ENCODE measurements around the gene IL36A. TPM values are rescaled to one million over a fixed set of nuclear protein-coding genes. Genes with fewer than 3 reads are reported as not detected.

Gene IL36A
- polyA plus RNA-seq, 2 of the 4 experiments (the other 2 are of a cell fraction) = not detected

DNA sequence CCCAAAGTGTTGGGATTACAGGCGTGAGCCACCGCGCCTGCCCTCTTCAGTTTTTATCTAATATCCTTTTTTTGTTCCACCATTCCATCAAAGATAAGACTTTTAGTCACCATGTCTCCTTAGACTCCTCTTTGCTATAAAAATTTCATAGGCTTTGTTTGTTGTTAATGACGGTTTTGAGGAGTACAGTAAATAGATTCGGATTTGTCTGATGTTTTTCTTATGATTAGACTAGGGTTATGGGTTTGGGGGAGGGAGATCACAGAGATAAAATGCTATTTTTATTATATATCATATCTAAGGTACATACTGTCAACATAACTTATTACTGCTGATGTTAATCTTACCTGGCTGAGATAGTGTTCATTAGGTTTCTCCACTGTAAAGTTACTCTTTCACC is 41.2 kb downstream of the IL36A start:
- ChIA-PET POLR2A (no interaction called here), CTCF (no interaction called here)
- FAIRE-seq (no peak), ATAC-seq (no peak), DNase-seq (ENCODE audit: low read depth in 1 of 2, low spot score in 1 of 2) (no peak)
- Histone ChIP-seq H3K4me2 (no peak overlapping the region), H3K4me3 (no peak overlapping the region), H3K4me1 (no peaks in the 10 kb centered on the region), H3K9me3 (peaks cover 3% of the 10 kb centered on the region; the same call in 1 of the 3 replicates), H3K27ac (no peak overlapping the region)
- TF ChIP-seq GATA3 (IDR thresholded peaks at IDR 0.05; ENCODE audit: borderline replicate concordance) (no peak), NFE2L2 (conservative IDR thresholded peaks at IDR 0.05; ENCODE audit: low read length) (no peak), NPAS2 (CRISPR knock-in tag; IDR thresholded peaks at IDR 0.05; ENCODE audit: borderline replicate concordance) (no peak), RAD21 (conservative IDR thresholded peaks at IDR 0.05 in 1 of 2, IDR thresholded peaks at IDR 0.05 in 1 of 2) (no peak), RNF2 (IDR thresholded peaks at IDR 0.05; ENCODE audit: borderline replicate concordance, low read depth) (no peak), HEYL (CRISPR knock-in tag; IDR thresholded peaks at IDR 0.05) (no peak), RARB (CRISPR knock-in tag; IDR thresholded peaks at IDR 0.05) (no peak), CEBPB (IDR thresholded peaks at IDR 0.05) (no peak), MAX (IDR thresholded peaks at IDR 0.05) (no peak), ZC3H11A (IDR thresholded peaks at IDR 0.05) (no peak), ZSCAN20 (CRISPR knock-in tag; IDR thresholded peaks at IDR 0.05) (no peak), ZNF302 (CRISPR knock-in tag; IDR thresholded peaks at IDR 0.05) (no peak), HOXB5 (CRISPR knock-in tag; IDR thresholded peaks at IDR 0.05) (no peak), PHF8 (IDR thresholded peaks at IDR 0.05; ENCODE audit: borderline replicate concordance, low read depth) (no peak)
- TF ChIP-seq, protein P1, sequence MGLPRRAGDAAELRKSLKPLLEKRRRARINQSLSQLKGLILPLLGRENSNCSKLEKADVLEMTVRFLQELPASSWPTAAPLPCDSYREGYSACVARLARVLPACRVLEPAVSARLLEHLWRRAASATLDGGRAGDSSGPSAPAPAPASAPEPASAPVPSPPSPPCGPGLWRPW (IDR thresholded peaks at IDR 0.05) = no peak
- WGBS (ENCODE audit: missing lambda C conversion rate) = 51% methylated on average over 5 of the region's 5 CpGs

GRCh38 chr2:113050921-113051895 is 45.9 kb downstream of the IL36A start:
- Histone ChIP-seq H3K27ac (no peak overlapping the region), H3K4me2 (no peak overlapping the region), H3K4me3 (no peak overlapping the region), H3K4me1 (no peaks in the 10 kb centered on the region), H3K9me3 (peaks cover 19% of the 10 kb centered on the region)
- CTCF ChIA-PET = interaction anchor here (0.8 to 1.7 kb wide), 4 partner anchors 25 to 339 kb away, joined by 3 to 4 read pairs (median 4); no protein-coding TSS in a partner anchor
- WGBS (ENCODE audit: missing lambda C conversion rate) = 79% methylated on average over 36 of the region's 38 CpGs
- no peak for DNase-seq (ENCODE audit: low read depth in 1 of 2, low spot score in 1 of 2)
- ATAC-seq = no peak; a peak in 1 of 6 replicates
- TF ChIP-seq MAX (IDR thresholded peaks at IDR 0.05) (no peak), HOXA7 (CRISPR knock-in tag; IDR thresholded peaks at IDR 0.05) (no peak), RAD21 (conservative IDR thresholded peaks at IDR 0.05 in 1 of 2, IDR thresholded peaks at IDR 0.05 in 1 of 2) (0 out of 5 replicates have a peak, but pooled peaks of 1 of the 2 experiments have one; percentile 5), RARB (CRISPR knock-in tag; IDR thresholded peaks at IDR 0.05) (no peak), JUN (IDR thresholded peaks at IDR 0.05) (no peak)
- no peak for FAIRE-seq
- POLR2A ChIA-PET = no interaction called here

DNA sequence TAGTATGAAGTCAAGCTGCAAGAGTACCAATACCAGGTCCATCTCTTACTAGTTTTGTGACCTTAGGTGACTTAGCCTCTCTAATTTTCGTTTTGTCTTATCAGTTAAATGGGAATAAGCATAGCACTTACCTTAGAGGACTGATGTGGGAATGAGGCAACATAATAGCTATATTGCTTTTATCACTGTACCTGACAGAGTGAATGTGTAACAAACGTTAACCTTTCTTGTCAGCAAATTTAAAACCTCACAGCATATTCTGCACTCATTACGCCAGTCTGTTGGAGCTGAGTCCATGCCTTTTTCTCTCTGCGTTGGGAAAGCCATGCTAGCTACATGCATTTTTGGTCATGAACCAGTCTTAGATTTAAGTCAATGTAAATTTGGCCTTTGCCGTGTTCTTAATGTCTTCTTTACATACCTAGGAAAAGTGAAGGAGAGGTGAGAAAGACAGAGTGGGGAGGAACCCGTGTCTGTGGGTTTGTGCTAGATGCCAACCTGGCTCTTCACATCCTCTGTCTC is 47.2 kb downstream of the IL36A start, which contains the start of gene IL36B:
Gene IL36B, minus strand, starts transcription at position 472 of the 522 bp plus-strand sequence.
- no peak for ATAC-seq
- CTCF ChIA-PET = interaction anchor here (1.1 to 1.7 kb wide), 2 partner anchors 24 to 28 kb away, joined by 3 to 4 read pairs; no protein-coding TSS in a partner anchor
- no peak for DNase-seq (ENCODE audit: low read depth in 1 of 2, low spot score in 1 of 2)
- H3K27ac ChIP-seq = no peak within 1 kb of the TSS
- POLR2A ChIA-PET = no interaction called here
- H3K4me2 ChIP-seq = no peak within 1 kb of the TSS
- no peaks in the 10 kb centered on the region for H3K4me1 ChIP-seq
- FAIRE-seq = no peak
- 48% methylated on average over 6 of the region's 6 CpGs for WGBS (ENCODE audit: missing lambda C conversion rate)
- TF ChIP-seq RAD21 (conservative IDR thresholded peaks at IDR 0.05 in 1 of 2, IDR thresholded peaks at IDR 0.05 in 1 of 2) (no peak), CBX8 (IDR thresholded peaks at IDR 0.05) (no peak), REST (IDR thresholded peaks at IDR 0.05) (no peak), TFCP2L1 (CRISPR knock-in tag; IDR thresholded peaks at IDR 0.05) (no peak), USF2 (IDR thresholded peaks at IDR 0.05) (no peak), EHMT2 (IDR thresholded peaks at IDR 0.05; ENCODE audit: low read depth) (no peak), RARB (CRISPR knock-in tag; IDR thresholded peaks at IDR 0.05) (no peak), MYC (IDR thresholded peaks at IDR 0.05; ENCODE audit: borderline replicate concordance, low read length) (no peak)
- TF ChIP-seq, protein P2, sequence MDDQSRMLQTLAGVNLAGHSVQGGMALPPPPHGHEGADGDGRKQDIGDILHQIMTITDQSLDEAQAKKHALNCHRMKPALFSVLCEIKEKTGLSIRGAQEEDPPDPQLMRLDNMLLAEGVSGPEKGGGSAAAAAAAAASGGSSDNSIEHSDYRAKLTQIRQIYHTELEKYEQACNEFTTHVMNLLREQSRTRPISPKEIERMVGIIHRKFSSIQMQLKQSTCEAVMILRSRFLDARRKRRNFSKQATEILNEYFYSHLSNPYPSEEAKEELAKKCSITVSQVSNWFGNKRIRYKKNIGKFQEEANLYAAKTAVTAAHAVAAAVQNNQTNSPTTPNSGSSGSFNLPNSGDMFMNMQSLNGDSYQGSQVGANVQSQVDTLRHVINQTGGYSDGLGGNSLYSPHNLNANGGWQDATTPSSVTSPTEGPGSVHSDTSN (IDR thresholded peaks at IDR 0.05) = no peak
- H3K4me3 ChIP-seq = no peak within 1 kb of the TSS
- H3K9me3 ChIP-seq = peaks cover 22% of the 10 kb centered on the region
